Activated naive CD4-positive, alpha-beta T cell treated with anti-CD3 and anti-CD28 coated beads, Interleukin-2, amount 50 U/mL, for 24 hours (primary cell): ENCODE data around the gene TRIM56.
"Not testable (repeated sequence)": the region's sequence is repeated elsewhere in the genome, so short reads cannot be mapped to it uniquely, and the experiment has no call there.

Experiments used
- H3K27ac Mint-ChIP-seq: one replicate; pipeline ENCODE4 v1.8.0; 2021; ENCODE audit warnings: mild to moderate bottlenecking, mixed read lengths
- H3K27me3 Mint-ChIP-seq: one replicate; pipeline ENCODE4 v1.8.0; 2021; ENCODE audit warnings: mixed read lengths
- H3K36me3 Mint-ChIP-seq: one replicate; pipeline ENCODE4 v1.8.0; 2021; ENCODE audit warnings: mixed read lengths
- H3K4me1 Mint-ChIP-seq: one replicate; pipeline ENCODE4 v1.8.0; 2021; ENCODE audit warnings: mixed read lengths
- H3K4me3 Mint-ChIP-seq: one replicate; pipeline ENCODE4 v1.8.0; 2021; ENCODE audit warnings: mild to moderate bottlenecking, mixed read lengths
- H3K9me3 Mint-ChIP-seq: one replicate; pipeline ENCODE4 v1.8.0; 2021; ENCODE audit warnings: mixed read lengths

Gene TRIM56, protein sequence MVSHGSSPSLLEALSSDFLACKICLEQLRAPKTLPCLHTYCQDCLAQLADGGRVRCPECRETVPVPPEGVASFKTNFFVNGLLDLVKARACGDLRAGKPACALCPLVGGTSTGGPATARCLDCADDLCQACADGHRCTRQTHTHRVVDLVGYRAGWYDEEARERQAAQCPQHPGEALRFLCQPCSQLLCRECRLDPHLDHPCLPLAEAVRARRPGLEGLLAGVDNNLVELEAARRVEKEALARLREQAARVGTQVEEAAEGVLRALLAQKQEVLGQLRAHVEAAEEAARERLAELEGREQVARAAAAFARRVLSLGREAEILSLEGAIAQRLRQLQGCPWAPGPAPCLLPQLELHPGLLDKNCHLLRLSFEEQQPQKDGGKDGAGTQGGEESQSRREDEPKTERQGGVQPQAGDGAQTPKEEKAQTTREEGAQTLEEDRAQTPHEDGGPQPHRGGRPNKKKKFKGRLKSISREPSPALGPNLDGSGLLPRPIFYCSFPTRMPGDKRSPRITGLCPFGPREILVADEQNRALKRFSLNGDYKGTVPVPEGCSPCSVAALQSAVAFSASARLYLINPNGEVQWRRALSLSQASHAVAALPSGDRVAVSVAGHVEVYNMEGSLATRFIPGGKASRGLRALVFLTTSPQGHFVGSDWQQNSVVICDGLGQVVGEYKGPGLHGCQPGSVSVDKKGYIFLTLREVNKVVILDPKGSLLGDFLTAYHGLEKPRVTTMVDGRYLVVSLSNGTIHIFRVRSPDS

DNA sequence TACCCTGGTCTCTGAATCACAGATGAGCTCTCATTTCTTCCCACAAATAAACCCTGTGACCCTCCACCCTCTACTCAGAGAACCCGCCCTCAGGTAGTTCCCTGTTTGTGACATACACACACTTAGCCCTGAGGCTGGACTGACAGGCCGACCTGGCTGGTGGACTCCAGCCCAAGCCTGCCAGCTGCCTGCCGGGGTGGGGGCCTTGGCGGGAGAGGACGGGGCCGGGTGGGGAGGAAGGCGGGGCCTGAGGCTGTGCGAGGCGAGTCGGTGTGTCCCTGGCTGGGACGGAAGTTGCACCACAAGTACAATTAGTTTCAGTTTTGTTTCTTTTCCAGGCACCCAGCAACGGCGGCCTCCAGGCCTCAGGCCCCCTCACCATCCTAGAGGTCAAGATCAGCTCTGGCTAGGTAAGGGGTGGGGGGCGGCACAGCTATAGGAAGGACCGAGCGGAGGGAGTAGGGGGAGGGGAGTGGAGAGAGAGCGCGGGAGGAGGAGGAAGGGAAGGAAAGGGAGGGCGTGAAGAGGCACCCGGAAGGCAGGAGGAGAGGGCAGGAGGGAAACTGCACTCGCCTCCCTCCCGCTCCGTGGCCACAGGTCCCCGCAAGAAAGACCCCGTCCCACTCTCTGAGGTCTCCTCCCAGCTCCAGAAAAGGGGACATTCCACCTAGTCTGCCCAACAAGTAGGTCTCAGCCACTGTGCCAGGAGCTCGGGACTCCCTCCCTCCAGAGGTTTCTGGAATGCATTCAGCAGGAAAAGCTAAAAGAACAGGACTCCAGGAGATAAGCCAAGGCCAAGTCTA lies at the start of gene TRIM56:
TSS of gene TRIM56 (plus strand) at position 320 of the 803 bp plus-strand sequence. CDS start 1,832 bp downstream, outside the sequence.
- Mint-ChIP-seq H3K27ac (peak within 1 kb of the TSS; percentile 96), H3K4me3 (peak within 1 kb of the TSS; percentile 94), H3K9me3 (no peaks in the 10 kb centered on the region), H3K4me1 (peaks cover 37% of the 10 kb centered on the region), H3K36me3 (peaks cover 3% of the 10 kb centered on the region), H3K27me3 (no peaks in the 10 kb centered on the region)

DNA sequence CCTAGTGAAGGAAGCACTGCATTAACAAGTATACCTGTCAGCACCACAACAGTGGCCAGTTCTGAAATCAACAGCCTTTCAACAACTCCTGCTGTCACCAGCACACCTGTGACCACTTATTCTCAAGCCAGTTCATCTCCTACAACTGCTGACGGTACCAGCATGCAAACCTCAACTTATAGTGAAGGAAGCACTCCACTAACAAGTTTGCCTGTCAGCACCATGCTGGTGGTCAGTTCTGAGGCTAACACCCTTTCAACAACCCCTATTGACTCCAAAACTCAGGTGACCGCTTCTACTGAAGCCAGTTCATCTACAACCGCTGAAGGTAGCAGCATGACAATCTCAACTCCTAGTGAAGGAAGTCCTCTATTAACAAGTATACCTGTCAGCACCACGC lies 49.3 kb upstream of the TRIM56 start:
- Mint-ChIP-seq H3K27me3 (peaks cover 9% of the 10 kb centered on the region), H3K9me3 (no peaks in the 10 kb centered on the region), H3K36me3 (no peaks in the 10 kb centered on the region), H3K27ac (no peak overlapping the region), H3K4me1 (no peaks in the 10 kb centered on the region), H3K4me3 (no peak overlapping the region)

DNA sequence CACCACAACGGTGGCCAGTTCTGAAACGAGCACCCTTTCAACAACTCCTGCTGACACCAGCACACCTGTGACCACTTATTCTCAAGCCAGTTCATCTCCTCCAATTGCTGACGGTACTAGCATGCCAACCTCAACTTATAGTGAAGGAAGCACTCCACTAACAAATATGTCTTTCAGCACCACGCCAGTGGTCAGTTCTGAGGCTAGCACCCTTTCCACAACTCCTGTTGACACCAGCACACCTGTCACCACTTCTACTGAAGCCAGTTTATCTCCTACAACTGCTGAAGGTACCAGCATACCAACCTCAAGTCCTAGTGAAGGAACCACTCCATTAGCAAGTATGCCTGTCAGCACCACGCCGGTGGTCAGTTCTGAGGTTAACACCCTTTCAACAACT lies 44.0 kb upstream of the TRIM56 start:
- not testable (repeated sequence) for H3K9me3 Mint-ChIP-seq, H3K27ac Mint-ChIP-seq, H3K36me3 Mint-ChIP-seq, H3K4me3 Mint-ChIP-seq, H3K4me1 Mint-ChIP-seq
- peaks cover 11% of the 10 kb centered on the region for H3K27me3 Mint-ChIP-seq

DNA sequence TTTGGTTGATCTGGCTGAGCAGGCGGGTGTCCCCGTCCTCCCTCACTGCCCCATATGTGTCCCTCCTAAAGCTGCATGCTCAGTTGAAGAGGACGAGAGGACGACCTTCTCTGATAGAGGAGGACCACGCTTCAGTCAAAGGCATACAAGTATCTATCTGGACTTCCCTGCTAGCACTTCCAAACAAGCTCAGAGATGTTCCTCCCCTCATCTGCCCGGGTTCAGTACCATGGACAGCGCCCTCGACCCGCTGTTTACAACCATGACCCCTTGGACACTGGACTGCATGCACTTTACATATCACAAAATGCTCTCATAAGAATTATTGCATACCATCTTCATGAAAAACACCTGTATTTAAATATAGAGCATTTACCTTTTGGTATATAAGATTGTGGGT lies 26.9 kb upstream of the TRIM56 start:
- peaks cover 6% of the 10 kb centered on the region for H3K4me1 Mint-ChIP-seq
- H3K27ac Mint-ChIP-seq, result no peak overlapping the region
- H3K4me3 Mint-ChIP-seq, result no peak overlapping the region
- H3K36me3 Mint-ChIP-seq, result no peaks in the 10 kb centered on the region
- H3K27me3 Mint-ChIP-seq, result peaks cover 28% of the 10 kb centered on the region
- H3K9me3 Mint-ChIP-seq, result no peaks in the 10 kb centered on the region

DNA sequence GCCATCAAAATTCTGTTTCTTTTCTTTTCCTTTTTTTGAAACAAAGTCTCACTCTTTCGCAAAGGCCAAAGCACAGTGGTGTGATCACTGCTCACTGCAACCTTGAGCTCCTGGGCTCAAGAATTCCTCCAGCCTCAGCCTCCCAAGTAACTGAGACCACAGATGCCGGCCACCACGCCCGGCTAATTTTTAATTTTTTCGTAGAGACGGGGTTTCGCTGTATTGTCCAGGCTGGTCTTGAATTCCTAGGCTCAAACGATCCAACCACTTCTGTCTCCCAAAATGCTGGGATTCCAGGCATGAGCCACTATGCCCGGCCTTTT lies 25.7 kb upstream of the TRIM56 start:
- Mint-ChIP-seq H3K9me3 (no peaks in the 10 kb centered on the region), H3K27ac (no peak overlapping the region), H3K27me3 (peaks cover 32% of the 10 kb centered on the region), H3K36me3 (no peaks in the 10 kb centered on the region), H3K4me3 (no peak overlapping the region), H3K4me1 (peaks cover 6% of the 10 kb centered on the region)

DNA sequence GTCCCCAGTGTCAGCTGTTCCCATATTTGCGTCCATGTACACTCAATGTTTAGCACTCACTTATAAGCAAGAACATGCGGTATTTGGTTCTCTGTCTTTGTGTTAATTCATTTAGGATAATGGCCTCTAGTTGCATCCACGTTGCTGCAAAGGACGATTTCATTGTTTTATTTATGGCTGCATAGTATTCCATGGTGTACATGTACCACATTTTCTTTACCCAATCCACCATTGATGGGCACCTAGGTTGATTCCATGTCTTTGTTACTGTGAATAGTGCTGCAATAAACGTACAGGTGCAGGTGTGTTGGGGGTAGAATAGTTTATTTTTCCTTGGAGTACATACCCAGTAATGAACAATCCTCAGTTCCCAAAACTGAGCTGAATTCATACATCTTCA lies 24.3 kb upstream of the TRIM56 start:
- Mint-ChIP-seq H3K36me3 (no peaks in the 10 kb centered on the region), H3K4me3 (no peak overlapping the region), H3K27ac (no peak overlapping the region), H3K4me1 (peaks cover 6% of the 10 kb centered on the region), H3K9me3 (no peaks in the 10 kb centered on the region), H3K27me3 (peaks cover 35% of the 10 kb centered on the region)

DNA sequence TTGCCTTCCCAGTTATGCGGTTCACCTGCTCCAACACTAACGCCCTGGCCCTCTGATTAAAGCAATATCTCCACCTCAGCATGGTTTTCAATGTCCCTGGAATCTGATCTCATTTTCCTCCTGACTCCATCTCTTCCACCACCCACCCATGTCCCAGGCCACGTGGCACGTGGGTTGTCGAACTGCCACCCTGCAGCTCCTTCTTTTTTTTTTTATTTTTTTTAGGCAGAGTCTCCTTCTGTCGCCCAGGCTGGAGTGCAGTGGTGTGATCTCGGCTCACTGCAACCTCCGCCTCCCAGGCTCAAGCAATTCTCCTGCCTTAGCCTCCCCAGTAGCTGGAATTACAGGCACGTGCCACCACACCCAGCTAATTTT lies 21.1 kb upstream of the TRIM56 start:
- not testable (repeated sequence) for H3K4me3 Mint-ChIP-seq, H3K27ac Mint-ChIP-seq, H3K9me3 Mint-ChIP-seq, H3K36me3 Mint-ChIP-seq, H3K4me1 Mint-ChIP-seq
- peaks cover 30% of the 10 kb centered on the region for H3K27me3 Mint-ChIP-seq

DNA sequence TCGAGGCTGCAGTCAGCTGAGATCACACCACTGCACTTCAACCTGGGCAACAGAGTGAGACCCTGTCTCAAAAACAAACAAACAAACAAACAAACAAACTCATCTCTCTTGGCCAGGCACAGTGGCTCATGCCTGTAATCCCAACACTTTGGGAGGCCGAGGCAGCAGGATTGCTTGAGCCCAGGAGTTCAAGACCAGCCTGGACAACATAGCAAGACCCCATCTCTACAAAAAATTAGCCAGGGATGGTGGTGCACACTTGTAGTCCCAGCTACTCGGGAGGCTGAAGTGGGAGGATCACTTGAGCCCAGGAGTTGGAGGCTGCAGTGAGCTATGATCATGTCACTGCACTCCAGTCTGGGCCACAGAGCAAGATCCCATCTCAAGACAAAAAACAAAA lies 20.1 kb upstream of the TRIM56 start:
- H3K4me1 Mint-ChIP-seq, H3K36me3 Mint-ChIP-seq, H3K4me3 Mint-ChIP-seq, H3K27ac Mint-ChIP-seq, H3K9me3 Mint-ChIP-seq: not testable (repeated sequence)
- H3K27me3 Mint-ChIP-seq, result peaks cover 26% of the 10 kb centered on the region

DNA sequence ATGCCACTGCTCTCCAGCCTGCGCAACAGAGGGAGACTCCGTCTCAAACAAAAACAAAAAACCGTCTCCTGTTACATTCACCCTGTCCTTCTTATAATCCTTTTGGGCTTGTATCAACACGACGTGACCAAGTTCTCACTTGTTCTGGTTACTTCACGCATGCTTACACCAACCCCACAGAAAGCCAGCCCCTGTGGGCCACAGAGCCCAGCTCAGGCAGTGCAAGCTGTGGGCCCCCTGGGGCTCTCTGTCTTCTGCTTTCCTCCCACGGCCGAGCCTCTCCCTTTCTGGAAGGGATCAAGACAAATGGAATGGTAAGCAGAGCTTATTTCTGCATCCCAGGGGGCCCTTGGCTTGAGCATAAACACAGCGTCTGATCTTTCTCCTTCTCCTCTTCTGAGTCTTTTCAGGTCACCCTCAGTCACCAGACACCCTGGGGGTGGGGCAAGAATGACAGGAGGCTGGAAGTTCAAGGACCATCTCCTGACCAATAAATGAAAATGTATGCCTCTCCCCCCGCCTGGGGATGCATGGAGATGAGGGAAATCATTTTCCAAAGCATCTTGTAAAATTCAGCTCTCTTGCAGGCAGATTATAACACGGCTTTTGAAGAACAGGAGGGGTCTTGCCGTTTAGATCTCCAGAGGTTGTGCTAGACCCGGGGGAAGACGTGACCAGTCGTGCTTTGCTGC lies 19.0 kb upstream of the TRIM56 start:
- H3K4me1 Mint-ChIP-seq, result no peaks in the 10 kb centered on the region
- H3K9me3 Mint-ChIP-seq, result no peaks in the 10 kb centered on the region
- no peak overlapping the region for H3K27ac Mint-ChIP-seq
- peaks cover 22% of the 10 kb centered on the region for H3K27me3 Mint-ChIP-seq
- H3K4me3 Mint-ChIP-seq, result no peak overlapping the region
- H3K36me3 Mint-ChIP-seq, result no peaks in the 10 kb centered on the region

DNA sequence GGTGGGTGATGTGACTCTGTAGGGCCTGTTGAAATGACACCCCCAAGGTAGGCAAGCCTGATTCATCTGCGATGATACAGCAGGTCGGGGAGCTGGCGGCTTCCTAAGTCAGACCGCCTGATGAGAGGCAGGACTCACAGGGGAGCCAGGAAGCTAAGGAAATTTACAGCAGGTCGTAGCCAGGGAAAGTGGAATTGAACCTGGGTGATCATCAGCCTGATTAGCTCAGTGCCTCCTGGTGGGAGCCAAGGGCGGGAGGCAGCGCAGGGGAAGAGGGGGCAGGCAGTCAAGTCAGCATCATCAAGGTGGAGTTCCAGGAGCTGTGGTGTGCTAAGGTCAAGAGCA lies 18.5 kb upstream of the TRIM56 start:
- no peaks in the 10 kb centered on the region for H3K36me3 Mint-ChIP-seq
- no peaks in the 10 kb centered on the region for H3K4me1 Mint-ChIP-seq
- no peak overlapping the region for H3K4me3 Mint-ChIP-seq
- peak overlapping the region; percentile 5 for H3K27ac Mint-ChIP-seq
- peaks cover 19% of the 10 kb centered on the region for H3K27me3 Mint-ChIP-seq
- H3K9me3 Mint-ChIP-seq, result no peaks in the 10 kb centered on the region

DNA sequence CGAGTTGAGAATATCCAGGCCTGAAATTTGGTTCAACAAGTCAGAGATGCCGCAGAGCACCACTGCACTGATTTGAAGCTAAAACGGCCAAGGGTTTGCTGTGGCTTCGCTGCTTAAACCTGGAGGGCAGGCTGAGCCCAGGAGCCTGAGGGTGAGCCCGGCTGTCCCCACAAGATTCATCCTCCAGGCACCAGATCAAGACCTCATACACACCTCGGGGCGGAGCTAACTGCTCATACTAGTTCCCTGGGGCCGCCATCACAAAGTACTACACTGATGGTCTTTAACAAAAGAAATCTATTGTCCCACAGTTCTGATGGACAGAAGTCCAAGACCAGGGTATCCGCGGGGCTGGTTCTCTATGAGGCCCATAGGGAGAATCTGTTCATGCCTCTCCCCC lies 16.9 kb upstream of the TRIM56 start:
- Mint-ChIP-seq H3K4me3 (no peak overlapping the region), H3K4me1 (no peaks in the 10 kb centered on the region), H3K27me3 (peaks cover 17% of the 10 kb centered on the region), H3K36me3 (no peaks in the 10 kb centered on the region), H3K27ac (no peak overlapping the region), H3K9me3 (no peaks in the 10 kb centered on the region)

DNA sequence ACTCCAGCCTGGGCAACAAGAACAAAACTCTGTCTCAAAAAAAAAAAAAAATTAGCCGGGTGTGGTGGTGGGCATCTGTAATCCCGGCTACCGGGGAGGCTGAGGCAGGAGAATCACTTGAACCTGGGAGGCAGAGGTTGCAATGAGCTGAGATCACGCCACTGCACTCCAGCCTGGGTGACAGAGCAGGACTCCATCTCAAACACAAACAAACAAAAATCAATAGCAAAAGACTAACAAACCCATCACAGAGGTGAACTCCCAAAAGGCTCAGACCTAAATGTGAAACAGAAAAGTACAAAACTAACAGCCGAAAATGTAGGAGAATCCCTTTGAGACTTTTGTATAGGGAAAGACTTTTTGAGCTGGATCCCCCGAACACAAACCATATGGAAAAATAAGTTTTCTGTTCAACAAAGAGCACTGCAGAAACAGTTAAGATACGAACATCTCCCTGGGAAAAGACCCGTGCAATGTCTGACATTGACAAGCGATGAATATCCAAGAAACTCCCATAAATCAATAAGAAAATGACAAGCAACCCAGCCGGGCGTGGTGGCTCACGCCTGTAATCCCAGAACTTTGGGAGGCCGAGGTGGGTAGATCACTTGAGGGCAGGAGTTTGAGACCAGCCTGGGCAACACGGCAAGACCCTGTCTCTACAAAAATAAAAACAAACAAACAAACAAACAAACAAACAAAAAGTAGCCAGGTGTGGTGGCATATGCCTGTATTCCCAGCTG lies 13.7 kb upstream of the TRIM56 start:
- not testable (repeated sequence) for H3K27ac Mint-ChIP-seq, H3K9me3 Mint-ChIP-seq, H3K36me3 Mint-ChIP-seq, H3K4me3 Mint-ChIP-seq, H3K27me3 Mint-ChIP-seq, H3K4me1 Mint-ChIP-seq

DNA sequence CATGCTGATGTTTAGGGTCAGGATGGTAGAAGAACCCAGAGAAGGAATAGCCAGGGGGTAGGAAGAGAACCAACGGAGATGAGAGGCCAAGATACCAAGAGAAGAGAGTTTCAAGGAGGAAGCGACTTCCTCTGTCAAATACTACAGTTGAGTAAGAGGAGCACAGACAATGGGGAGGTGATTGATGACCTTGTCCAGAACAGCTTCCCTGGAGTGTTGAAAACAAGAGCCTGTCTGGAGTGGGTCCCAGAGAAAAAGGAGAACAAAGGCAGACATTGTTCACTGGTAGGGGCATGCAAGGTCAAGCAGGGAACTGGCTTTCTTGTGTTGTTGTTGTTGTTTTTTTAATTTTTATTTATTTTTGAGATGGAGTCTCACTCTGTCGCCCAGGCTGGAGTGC lies 9.6 kb upstream of the TRIM56 start:
- peaks cover 7% of the 10 kb centered on the region for H3K4me1 Mint-ChIP-seq
- H3K27ac Mint-ChIP-seq, result no peak overlapping the region
- no peaks in the 10 kb centered on the region for H3K36me3 Mint-ChIP-seq
- H3K9me3 Mint-ChIP-seq, result no peaks in the 10 kb centered on the region
- H3K27me3 Mint-ChIP-seq, result no peaks in the 10 kb centered on the region
- H3K4me3 Mint-ChIP-seq, result no peak overlapping the region

DNA sequence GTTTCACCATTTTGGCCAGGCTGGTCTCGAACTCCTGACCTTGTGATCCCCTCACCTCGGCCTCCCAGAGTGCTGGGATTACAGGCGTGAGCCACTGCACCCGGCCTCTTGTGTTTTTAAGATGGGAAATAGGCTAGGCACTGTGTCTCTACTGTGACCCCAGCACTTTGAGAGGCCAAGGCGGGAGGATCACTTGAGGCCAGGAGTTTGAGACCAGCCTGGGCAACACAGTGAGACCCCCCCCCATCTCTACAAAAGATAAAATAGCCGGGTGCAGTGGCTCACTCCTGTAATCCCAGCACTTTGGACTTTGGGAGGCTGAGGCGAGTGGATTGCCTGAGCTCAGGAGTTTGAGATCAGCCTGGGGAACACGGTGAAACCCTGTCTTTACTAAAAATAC lies 9.1 kb upstream of the TRIM56 start:
- not testable (repeated sequence) for H3K36me3 Mint-ChIP-seq, H3K4me1 Mint-ChIP-seq, H3K4me3 Mint-ChIP-seq, H3K9me3 Mint-ChIP-seq, H3K27ac Mint-ChIP-seq, H3K27me3 Mint-ChIP-seq
